HCT116 (cell line): ENCODE measurements around the gene OOSP4A. TPM values are rescaled to one million over a fixed set of nuclear protein-coding genes. Genes with fewer than 3 reads are reported as not detected.

Experiments used
- ATAC-seq: fragments of 200-7000 bp; cut with Tn5 transposase; 2 replicates; pipeline ENCODE4 v1.9.1; 2020; ENCODE audit warnings: mild to moderate bottlenecking, moderate library complexity
- BruUV-seq: library from RNA; stranded (reverse); fragments of 400-500 nt; replicated peaks from 2 replicates; lab custom pipeline; 2021; lab: Mats Ljungman, UMichigan
- CTCF ChIA-PET: fragments of 300-600 bp; sonication (Branson Sonifier 250); formaldehyde crosslinking; loops from one replicate; lab custom pipeline; 2021; ENCODE audit warnings: antibody characterized with exemption; lab: Charles Lee
- POLR2A ChIA-PET: fragments of 300-600, 350-600 bp; sonication (Branson Sonifier 250); formaldehyde crosslinking; loops from one replicate; lab custom pipeline; 2021; ENCODE audit warnings: antibody characterized with exemption; lab: Charles Lee
- RAD21 ChIA-PET, 2 experiments: fragments of 300-600 bp; sonication (Branson Sonifier 250); formaldehyde crosslinking; loops; one replicate each; lab custom pipeline; 2023; ENCODE audit warnings: low total read pairs in 2 of 2; ENCODE audit not compliant: uncharacterized antibody in 2 of 2, unreplicated experiment in 2 of 2, low non-redundant PET in 1 of 2; lab: Charles Lee
- DNase-seq: peaks from one replicate; pipeline ENCODE4 v3.0.0-alpha.2; 2010; ENCODE audit warnings: low read depth, low spot score
- H2AFZ ChIP-seq: fragments of 200-600 bp; shearing (Covaris generic), sonication (generic); 2 replicates; pipeline ENCODE4 v1.6.1; 2017; ENCODE audit warnings: low read depth, mixed run types, mixed read lengths, antibody characterized with exemption, low read length; ENCODE audit not compliant: poor library complexity, severe bottlenecking
- H3K27ac ChIP-seq: 2 replicates; pipeline ENCODE4 v1.5.1; 2012; ENCODE audit warnings: low read depth, low read length
- H3K27me3 ChIP-seq: fragments of 200-600 bp; sonication (generic); 2 replicates; pipeline ENCODE4 v1.6.1; 2016; ENCODE audit warnings: mixed run types, low read length, mixed read lengths; ENCODE audit not compliant: insufficient read depth
- H3K36me3 ChIP-seq, 2 experiments: fragments of 200-500 bp in 1 of 2; fragments of 200-600 bp in 1 of 2; sonication (Bioruptor generic) in 1 of 2; sonication (generic) in 1 of 2; 2 replicates each; pipeline versions ENCODE4 v1.5.1 to v1.6.1; 2014 to 2016; ENCODE audit warnings: low read length in 2 of 2, inconsistent platforms in 1 of 2, mixed read lengths in 1 of 2, mixed run types in 1 of 2; ENCODE audit not compliant: insufficient read depth in 2 of 2, control insufficient read depth in 1 of 2
- H3K4me1 ChIP-seq, 2 experiments: fragments of 200-600 bp in 1 of 2; sonication (generic) in 1 of 2; 2 replicates each; pipeline versions ENCODE4 v1.5.1 to v1.6.1; 2012 to 2017; ENCODE audit warnings: low read length in 2 of 2, inconsistent platforms in 1 of 2, mild to moderate bottlenecking in 1 of 2, mixed read lengths in 1 of 2, mixed run types in 1 of 2, moderate library complexity in 1 of 2; ENCODE audit not compliant: insufficient read depth in 2 of 2, control insufficient read depth in 1 of 2
- H3K4me2 ChIP-seq: fragments of 200-600 bp; sonication (generic); 2 replicates; pipeline ENCODE4 v1.6.1; 2017; ENCODE audit warnings: mixed run types, low read length, mixed read lengths
- H3K4me3 ChIP-seq, 2 experiments: fragments of 200-600 bp in 1 of 2; sonication (generic) in 1 of 2; replicated peaks in 1 of 2; 2 replicates each; pipeline ENCODE4 v1.5.1; 2011 to 2016; ENCODE audit warnings: low read length in 2 of 2, control low read depth in 1 of 2, low read depth in 1 of 2, mild to moderate bottlenecking in 1 of 2, mixed read lengths in 1 of 2, mixed run types in 1 of 2
- H3K79me2 ChIP-seq: fragments of 200-600 bp; sonication (generic); 2 replicates; pipeline ENCODE4 v1.6.1; 2017; ENCODE audit warnings: mild to moderate bottlenecking, mixed run types, low read length, moderate library complexity, mixed read lengths; ENCODE audit not compliant: insufficient read depth
- H3K9ac ChIP-seq: fragments of 200-600 bp; sonication (generic); 2 replicates; pipeline ENCODE4 v1.6.1; 2016; ENCODE audit warnings: low read length, mixed read lengths
- H3K9me2 ChIP-seq: fragments of 200-600 bp; sonication (generic), shearing (Covaris generic); 2 replicates; pipeline ENCODE4 v1.6.1; 2017; ENCODE audit warnings: mixed run types, mild to moderate bottlenecking, moderate library complexity; ENCODE audit not compliant: insufficient read depth
- H3K9me3 ChIP-seq, 2 experiments: fragments of 200-500 bp in 1 of 2; fragments of 200-600 bp in 1 of 2; sonication (Bioruptor generic) in 1 of 2; sonication (generic) in 1 of 2; 2 replicates each; pipeline ENCODE4 v1.6.1; 2014 to 2017; ENCODE audit warnings: low read length in 2 of 2, mixed read lengths in 2 of 2, inconsistent platforms in 1 of 2, low read depth in 1 of 2, mild to moderate bottlenecking in 1 of 2, mixed run types in 1 of 2, moderate library complexity in 1 of 2; ENCODE audit not compliant: control insufficient read depth in 1 of 2, insufficient read depth in 1 of 2
- H4K20me1 ChIP-seq: fragments of 200-600 bp; sonication (generic), shearing (Covaris generic); 2 replicates; pipeline ENCODE4 v1.6.1; 2017; ENCODE audit warnings: mixed run types, mild to moderate bottlenecking, moderate library complexity; ENCODE audit not compliant: insufficient read depth
- CBX3 ChIP-seq: IDR thresholded peaks from 2 replicates; pipeline ENCODE4 v1.6.1; 2012; ENCODE audit warnings: low read depth
- CEBPB ChIP-seq: IDR thresholded peaks from 2 replicates; pipeline ENCODE4 v1.6.1; 2012; ENCODE audit warnings: low read depth
- EGR1 ChIP-seq: IDR thresholded peaks from 2 replicates; pipeline ENCODE4 v1.6.1; 2012; ENCODE audit warnings: low read depth
- EZH2 ChIP-seq: fragments of 200-600 bp; sonication (generic); IDR thresholded peaks from 2 replicates; pipeline ENCODE4 v1.6.1; 2017; ENCODE audit warnings: antibody characterized with exemption, mixed run types
- EZH2phosphoT487 ChIP-seq: fragments of 200-600 bp; IDR thresholded peaks from 2 replicates; pipeline ENCODE4 v1.6.1; 2018; ENCODE audit warnings: antibody characterized with exemption, borderline replicate concordance
- FOSL1 ChIP-seq: IDR thresholded peaks from 2 replicates; pipeline ENCODE4 v1.6.1; 2012; ENCODE audit warnings: low read depth
- JUND ChIP-seq: IDR thresholded peaks from 2 replicates; pipeline ENCODE4 v1.6.1; 2012
- POLR2AphosphoS5 ChIP-seq: IDR thresholded peaks from 2 replicates; pipeline ENCODE4 v1.6.1; 2011; ENCODE audit warnings: mild to moderate bottlenecking, low read depth, low read length, moderate library complexity
- SIN3A ChIP-seq: IDR thresholded peaks from 2 replicates; pipeline ENCODE4 v1.6.1; 2012; ENCODE audit warnings: low read depth
- SP1 ChIP-seq: IDR thresholded peaks from 2 replicates; pipeline ENCODE4 v1.6.1; 2012; ENCODE audit warnings: low read depth
- SRF ChIP-seq: IDR thresholded peaks from 2 replicates; pipeline ENCODE4 v1.6.1; 2012; ENCODE audit warnings: low read depth
- TCF7L2 ChIP-seq: IDR thresholded peaks from 2 replicates; pipeline ENCODE4 v1.7.0; 2011; ENCODE audit warnings: borderline replicate concordance, inconsistent platforms; ENCODE audit not compliant: insufficient read depth, insufficient read length; ENCODE audit errors: extremely low read depth
- YY1 ChIP-seq: IDR thresholded peaks from 2 replicates; pipeline ENCODE4 v1.6.1; 2011; ENCODE audit warnings: low read length, low read depth, moderate library complexity, mild to moderate bottlenecking; ENCODE audit not compliant: insufficient replicate concordance; ENCODE audit errors: extremely low read depth
- ZFX ChIP-seq: fragments of 450-650 bp; IDR thresholded peaks from 2 replicates; pipeline ENCODE4 v1.6.1; 2017
- ZNF274 ChIP-seq: fragments of 200-500 bp; sonication (Bioruptor generic); IDR thresholded peaks from 2 replicates; pipeline ENCODE4 v1.6.1; 2014; ENCODE audit warnings: mild to moderate bottlenecking, low read depth, low read length, inconsistent platforms
- intact Hi-C: fragments of 100-400 bp; cut with micrococcal nuclease; formaldehyde crosslinking; loops from 2 replicates; pipeline ENCODE4 v1.10.0; 2022
- total RNA-seq: library from RNA; stranded (reverse); gene quantifications from one replicate; pipeline ENCODE4 v1.2.1, GENCODE V29; 2021; ENCODE audit not compliant: unreplicated experiment
- TF ChIP-seq, protein P1 (sequence below): IDR thresholded peaks from 2 replicates; pipeline ENCODE4 v1.6.1; 2012
- TF ChIP-seq, protein P2 (sequence below), 3 experiments: fragments of 200-600 bp in 1 of 3; sonication (generic) in 1 of 3; IDR thresholded peaks in 2 of 3; conservative IDR thresholded peaks in 1 of 3; 2 replicates each; pipeline ENCODE4 v1.5.1; 2012 to 2017; ENCODE audit warnings: low read depth in 2 of 3, low read length in 2 of 3, antibody characterized with exemption in 1 of 3, borderline replicate concordance in 1 of 3, control low read depth in 1 of 3, mild to moderate bottlenecking in 1 of 3, mixed read lengths in 1 of 3, mixed run types in 1 of 3, moderate library complexity in 1 of 3; ENCODE audit not compliant: insufficient read depth in 1 of 3

OOSP4A gene
- total RNA-seq, 1 experiment from 2014 or later, result not detected

DNA sequence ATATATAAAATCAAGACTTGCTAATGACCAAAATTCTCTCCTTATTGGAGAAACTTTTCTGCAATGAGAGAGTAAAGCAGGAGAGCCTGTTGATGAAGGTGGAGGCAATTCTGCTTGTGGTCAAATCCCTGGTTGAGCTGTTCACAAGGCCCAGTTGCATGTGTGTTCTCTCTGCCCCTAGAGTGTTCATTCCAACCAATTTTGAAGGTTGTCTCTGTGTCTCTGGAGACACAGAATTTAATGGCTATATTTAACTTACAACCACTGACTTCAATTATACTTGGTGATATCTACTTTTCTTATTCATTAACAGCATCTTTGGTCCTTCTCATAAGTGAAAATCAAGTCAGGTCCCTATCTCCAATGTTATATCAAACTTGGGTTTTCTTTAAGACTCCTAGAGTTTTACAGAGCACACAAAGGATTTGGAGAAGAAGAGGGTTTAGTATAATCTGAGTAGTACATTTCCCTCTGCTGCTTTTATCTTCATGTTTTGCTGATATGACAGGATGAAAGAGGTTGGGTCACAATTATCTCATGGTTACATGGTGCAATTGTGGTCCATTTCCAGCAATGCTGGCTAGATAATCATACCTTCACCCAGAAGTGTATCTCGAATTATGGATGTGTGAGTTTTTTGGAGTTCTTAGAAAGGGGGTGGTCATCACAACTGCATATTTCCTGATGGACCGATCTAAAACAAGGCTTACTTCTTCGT lies 4.0 kb downstream of the OOSP4A start:
- DNase-seq, result no peak
- no TSS peak for BruUV-seq
- POLR2A ChIA-PET, result no interaction called here
- Histone ChIP-seq H3K9me2 (no peaks in the 10 kb centered on the region), H3K4me2 (no peak overlapping the region), H3K27me3 (no peaks in the 10 kb centered on the region)
- TF ChIP-seq CBX3 (no peak), JUND (no peak), SRF (no peak), EGR1 (no peak), YY1 (no peak), ZNF274 (no peak), TCF7L2 (no peak), EZH2 (no peak), POLR2AphosphoS5 (no peak)
- TF ChIP-seq, protein P1, sequence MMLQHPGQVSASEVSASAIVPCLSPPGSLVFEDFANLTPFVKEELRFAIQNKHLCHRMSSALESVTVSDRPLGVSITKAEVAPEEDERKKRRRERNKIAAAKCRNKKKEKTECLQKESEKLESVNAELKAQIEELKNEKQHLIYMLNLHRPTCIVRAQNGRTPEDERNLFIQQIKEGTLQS, result no peak
- TF ChIP-seq, all 23 proteins: peak for 0
- Histone ChIP-seq H4K20me1 (no peaks in the 10 kb centered on the region), H3K36me3 (no peaks in the 10 kb centered on the region), H2AFZ (no peak overlapping the region), H3K4me1 (no peaks in the 10 kb centered on the region), H3K4me3 (no peak overlapping the region), H3K9ac (no peak overlapping the region), H3K27ac (no peak overlapping the region), H3K9me3 (no peaks in the 10 kb centered on the region), H3K79me2 (no peaks in the 10 kb centered on the region)
- no peak for ATAC-seq
- RAD21 ChIA-PET, result no interaction called here
- intact Hi-C loops, result no loop called here
- CTCF ChIA-PET, result no interaction called here

DNA sequence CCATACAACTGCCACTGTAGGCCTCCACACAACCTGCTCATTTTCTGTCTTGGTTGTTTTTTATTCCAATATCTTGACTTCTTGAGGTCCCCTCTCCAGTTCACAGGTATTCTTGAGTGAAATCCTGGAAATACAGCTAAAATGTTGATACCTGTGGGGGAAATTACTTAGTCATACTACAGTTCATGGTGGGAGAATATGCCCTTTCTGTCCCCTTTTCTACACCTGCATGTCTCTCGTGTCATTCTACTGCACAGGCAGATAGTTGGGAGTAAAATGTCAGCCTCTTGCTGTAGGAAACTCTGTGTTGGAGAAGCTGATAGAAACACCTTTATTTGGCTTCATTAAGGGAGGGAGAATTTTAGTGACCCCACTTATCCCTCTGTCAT lies 4.6 kb downstream of the OOSP4A start:
- Histone ChIP-seq H3K9me2 (no peaks in the 10 kb centered on the region), H3K4me1 (no peaks in the 10 kb centered on the region), H3K27ac (no peak overlapping the region), H3K9me3 (no peaks in the 10 kb centered on the region), H3K27me3 (no peaks in the 10 kb centered on the region), H3K4me3 (no peak overlapping the region), H3K4me2 (no peak overlapping the region), H4K20me1 (no peaks in the 10 kb centered on the region), H3K79me2 (no peaks in the 10 kb centered on the region), H2AFZ (no peak overlapping the region), H3K9ac (no peak overlapping the region), H3K36me3 (no peaks in the 10 kb centered on the region)
- intact Hi-C loops, result no loop called here
- ChIA-PET CTCF (no interaction called here), POLR2A (no interaction called here), RAD21 (no interaction called here)
- ATAC-seq (no peak), DNase-seq (no peak)
- no TSS peak for BruUV-seq
- TF ChIP-seq EZH2 (no peak), TCF7L2 (no peak), SP1 (no peak), SIN3A (no peak), JUND (no peak), CEBPB (no peak), FOSL1 (no peak), ZNF274 (no peak), ZFX (no peak), EZH2phosphoT487 (no peak), POLR2AphosphoS5 (no peak)
- TF ChIP-seq, protein P2, sequence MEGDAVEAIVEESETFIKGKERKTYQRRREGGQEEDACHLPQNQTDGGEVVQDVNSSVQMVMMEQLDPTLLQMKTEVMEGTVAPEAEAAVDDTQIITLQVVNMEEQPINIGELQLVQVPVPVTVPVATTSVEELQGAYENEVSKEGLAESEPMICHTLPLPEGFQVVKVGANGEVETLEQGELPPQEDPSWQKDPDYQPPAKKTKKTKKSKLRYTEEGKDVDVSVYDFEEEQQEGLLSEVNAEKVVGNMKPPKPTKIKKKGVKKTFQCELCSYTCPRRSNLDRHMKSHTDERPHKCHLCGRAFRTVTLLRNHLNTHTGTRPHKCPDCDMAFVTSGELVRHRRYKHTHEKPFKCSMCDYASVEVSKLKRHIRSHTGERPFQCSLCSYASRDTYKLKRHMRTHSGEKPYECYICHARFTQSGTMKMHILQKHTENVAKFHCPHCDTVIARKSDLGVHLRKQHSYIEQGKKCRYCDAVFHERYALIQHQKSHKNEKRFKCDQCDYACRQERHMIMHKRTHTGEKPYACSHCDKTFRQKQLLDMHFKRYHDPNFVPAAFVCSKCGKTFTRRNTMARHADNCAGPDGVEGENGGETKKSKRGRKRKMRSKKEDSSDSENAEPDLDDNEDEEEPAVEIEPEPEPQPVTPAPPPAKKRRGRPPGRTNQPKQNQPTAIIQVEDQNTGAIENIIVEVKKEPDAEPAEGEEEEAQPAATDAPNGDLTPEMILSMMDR (IDR thresholded peaks at IDR 0.05 in 2 of 3, conservative IDR thresholded peaks at IDR 0.05 in 1 of 3; ENCODE audit: borderline replicate concordance in 1 of 3, insufficient read depth in 1 of 3, low read depth in 2 of 3, low read length in 2 of 3), result no peak
